HEK293 (cell line): ENCODE measurements around the gene EBI3.

Experiments used
- BCL11A ChIP-seq: fragments of 450-650 bp; formaldehyde crosslinking; IDR thresholded peaks from 2 replicates; pipeline ENCODE4 v1.5.1; 2016; ENCODE audit warnings: low read depth, missing biosample characterization, missing genetic modification characterization
- GFI1B ChIP-seq: fragments of 450-650 bp; formaldehyde crosslinking; IDR thresholded peaks from 2 replicates; pipeline ENCODE4 v1.5.1; 2016; ENCODE audit warnings: missing biosample characterization, missing genetic modification characterization
- GLIS2 ChIP-seq: fragments of 450-650 bp; formaldehyde crosslinking; IDR thresholded peaks from 2 replicates; pipeline ENCODE4 v1.5.1; 2016; ENCODE audit warnings: missing biosample characterization, missing genetic modification characterization
- HOXD13 ChIP-seq: sonication (generic); formaldehyde crosslinking; IDR thresholded peaks from 2 replicates; pipeline ENCODE4 v1.8.0; 2022; ENCODE audit warnings: missing genetic modification reagents, borderline replicate concordance
- IKZF3 ChIP-seq: fragments of 450-650 bp; IDR thresholded peaks from 2 replicates; pipeline ENCODE4 v1.5.0; 2018; ENCODE audit warnings: missing biosample characterization, mild to moderate bottlenecking, missing genetic modification characterization, moderate library complexity
- KLF1 ChIP-seq: fragments of 450-650 bp; formaldehyde crosslinking; IDR thresholded peaks from 2 replicates; pipeline ENCODE4 v1.5.1; 2016; ENCODE audit warnings: missing biosample characterization, missing genetic modification characterization
- KLF10 ChIP-seq: fragments of 450-650 bp; IDR thresholded peaks from 2 replicates; pipeline ENCODE4 v1.5.1; 2018; ENCODE audit warnings: missing biosample characterization, mild to moderate bottlenecking, missing genetic modification characterization
- SCRT1 ChIP-seq: fragments of 450-650 bp; formaldehyde crosslinking; IDR thresholded peaks from 2 replicates; pipeline ENCODE4 v1.5.1; 2016; ENCODE audit warnings: missing biosample characterization, missing genetic modification characterization, borderline replicate concordance
- YY1 ChIP-seq: fragments of 450-650 bp; formaldehyde crosslinking; IDR thresholded peaks from 2 replicates; pipeline ENCODE4 v1.5.1; 2018; ENCODE audit warnings: missing biosample characterization, missing genetic modification characterization
- ZBTB17 ChIP-seq: fragments of 450-650 bp; formaldehyde crosslinking; IDR thresholded peaks from 2 replicates; pipeline ENCODE4 v1.5.1; 2016; ENCODE audit warnings: missing biosample characterization, missing genetic modification characterization
- ZEB2 ChIP-seq: fragments of 450-650 bp; formaldehyde crosslinking; IDR thresholded peaks from 2 replicates; pipeline ENCODE4 v1.5.1; 2016; ENCODE audit warnings: missing biosample characterization, missing genetic modification characterization
- ZFHX2 ChIP-seq: fragments of 450-650 bp; formaldehyde crosslinking; conservative IDR thresholded peaks from 2 replicates; pipeline ENCODE4 v1.5.1; 2016; ENCODE audit warnings: missing biosample characterization, missing genetic modification characterization
- ZNF140 ChIP-seq: fragments of 450-650 bp; formaldehyde crosslinking; IDR thresholded peaks from 2 replicates; pipeline ENCODE4 v1.5.1; 2016; ENCODE audit warnings: missing biosample characterization, missing genetic modification characterization
- ZNF202 ChIP-seq: fragments of 450-650 bp; formaldehyde crosslinking; IDR thresholded peaks from 2 replicates; pipeline ENCODE4 v1.5.1; 2016; ENCODE audit warnings: missing biosample characterization, missing genetic modification characterization, borderline replicate concordance
- ZNF223 ChIP-seq: fragments of 450-650 bp; formaldehyde crosslinking; IDR thresholded peaks from 2 replicates; pipeline ENCODE4 v1.5.1; 2016; ENCODE audit warnings: missing biosample characterization, missing genetic modification characterization
- ZNF23 ChIP-seq: fragments of 450-650 bp; formaldehyde crosslinking; IDR thresholded peaks from 2 replicates; pipeline ENCODE4 v1.5.1; 2016; ENCODE audit warnings: missing biosample characterization, missing genetic modification characterization, borderline replicate concordance
- ZNF266 ChIP-seq: fragments of 450-650 bp; formaldehyde crosslinking; IDR thresholded peaks from 2 replicates; pipeline ENCODE4 v1.5.1; 2016; ENCODE audit warnings: missing biosample characterization, missing genetic modification characterization, low read depth
- ZNF311 ChIP-seq: fragments of 450-650 bp; formaldehyde crosslinking; IDR thresholded peaks from 2 replicates; pipeline ENCODE4 v1.5.1; 2017; ENCODE audit warnings: missing biosample characterization, missing genetic modification characterization, borderline replicate concordance
- ZNF324 ChIP-seq: fragments of 450-650 bp; formaldehyde crosslinking; IDR thresholded peaks from 2 replicates; pipeline ENCODE4 v1.5.1; 2016; ENCODE audit warnings: missing biosample characterization, missing genetic modification characterization
- ZNF394 ChIP-seq: fragments of 450-650 bp; formaldehyde crosslinking; IDR thresholded peaks from 2 replicates; pipeline ENCODE4 v1.5.1; 2016; ENCODE audit warnings: missing biosample characterization, missing genetic modification characterization, mild to moderate bottlenecking, moderate library complexity, borderline replicate concordance
- ZNF48 ChIP-seq: fragments of 450-650 bp; formaldehyde crosslinking; IDR thresholded peaks from 2 replicates; pipeline ENCODE4 v1.5.1; 2016; ENCODE audit warnings: missing biosample characterization, missing genetic modification characterization
- ZNF514 ChIP-seq: fragments of 450-650 bp; formaldehyde crosslinking; IDR thresholded peaks from 2 replicates; pipeline ENCODE4 v1.5.1; 2016; ENCODE audit warnings: missing biosample characterization, missing genetic modification characterization
- ZNF529 ChIP-seq: fragments of 450-650 bp; formaldehyde crosslinking; IDR thresholded peaks from 2 replicates; pipeline ENCODE4 v1.5.1; 2017; ENCODE audit warnings: missing genetic modification characterization, missing biosample characterization; ENCODE audit not compliant: insufficient replicate concordance
- ZNF571 ChIP-seq: fragments of 450-650 bp; formaldehyde crosslinking; IDR thresholded peaks from 2 replicates; pipeline ENCODE4 v1.5.0; 2017; ENCODE audit warnings: missing biosample characterization, missing genetic modification characterization
- ZNF621 ChIP-seq: fragments of 450-650 bp; formaldehyde crosslinking; IDR thresholded peaks from 2 replicates; pipeline ENCODE4 v1.5.1; 2017; ENCODE audit warnings: missing biosample characterization, missing genetic modification characterization
- ZNF660 ChIP-seq: fragments of 450-650 bp; IDR thresholded peaks from 2 replicates; pipeline ENCODE4 v1.5.1; 2018; ENCODE audit warnings: missing biosample characterization, mild to moderate bottlenecking, missing genetic modification characterization
- ZNF677 ChIP-seq: fragments of 450-650 bp; IDR thresholded peaks from 2 replicates; pipeline ENCODE4 v1.5.0; 2018; ENCODE audit warnings: missing biosample characterization, mild to moderate bottlenecking, missing genetic modification characterization, moderate library complexity
- ZNF76 ChIP-seq: fragments of 450-650 bp; formaldehyde crosslinking; IDR thresholded peaks from 2 replicates; pipeline ENCODE4; 2016; ENCODE audit warnings: low read depth, missing biosample characterization, missing genetic modification characterization, borderline replicate concordance
- ZNF777 ChIP-seq: fragments of 450-650 bp; formaldehyde crosslinking; IDR thresholded peaks from 2 replicates; pipeline ENCODE4 v1.5.1; 2017; ENCODE audit warnings: missing biosample characterization, missing genetic modification characterization, borderline replicate concordance
- TF ChIP-seq, protein P1 (sequence below): fragments of 450-650 bp; formaldehyde crosslinking; IDR thresholded peaks from 2 replicates; pipeline ENCODE4 v1.5.1; 2016; ENCODE audit warnings: missing biosample characterization, missing genetic modification characterization
- TF ChIP-seq, protein P2 (sequence below): fragments of 450-650 bp; formaldehyde crosslinking; IDR thresholded peaks from 2 replicates; pipeline ENCODE4 v1.5.1; 2016; ENCODE audit warnings: missing biosample characterization, missing genetic modification characterization
- TF ChIP-seq, protein P3 (sequence below): fragments of 450-650 bp; formaldehyde crosslinking; IDR thresholded peaks from 2 replicates; pipeline ENCODE4 v1.5.1; 2016; ENCODE audit warnings: missing biosample characterization, missing genetic modification characterization

The EBI3 gene

DNA sequence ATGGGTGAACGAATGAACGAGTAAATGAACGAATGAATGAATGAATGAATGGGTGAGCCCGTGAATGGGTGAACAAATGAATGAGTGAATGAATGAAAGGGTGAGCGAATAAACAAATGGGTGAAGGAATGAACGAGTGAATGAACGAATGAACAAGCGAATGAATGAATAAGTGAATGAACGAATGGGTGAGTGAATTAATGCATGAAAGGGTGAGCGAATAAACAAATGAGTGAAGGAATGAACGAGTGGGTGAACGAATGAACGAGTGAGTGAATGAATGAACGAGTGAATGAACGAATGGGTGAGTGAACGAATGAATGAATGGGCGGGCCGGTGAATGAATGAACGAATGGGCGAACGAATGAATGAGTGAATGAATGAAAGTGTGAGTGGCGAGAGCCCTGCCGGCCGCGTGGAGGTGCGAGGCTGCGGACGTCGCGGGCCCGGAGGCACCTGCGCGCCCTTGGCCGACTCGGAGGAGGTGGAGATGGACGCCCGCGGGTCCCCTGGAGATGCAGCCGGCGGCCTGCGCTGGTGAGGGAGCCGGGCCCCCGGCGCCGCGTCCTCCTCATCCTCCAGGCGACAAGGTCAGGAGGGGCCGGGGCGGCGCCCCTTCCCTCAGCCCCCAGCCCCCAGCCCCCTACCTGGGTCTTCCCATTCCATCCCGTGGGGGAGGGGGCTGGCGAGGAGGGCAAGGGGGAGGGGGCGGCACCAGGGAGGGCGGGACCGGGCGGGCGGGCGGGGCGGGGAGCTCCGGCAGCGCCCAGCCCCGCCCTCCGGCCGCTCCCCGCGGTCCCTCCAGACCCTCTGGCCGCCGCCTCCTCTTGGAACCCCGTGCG, 31.5 kb upstream of the EBI3 start (continued):
- TF ChIP-seq, protein P1, sequence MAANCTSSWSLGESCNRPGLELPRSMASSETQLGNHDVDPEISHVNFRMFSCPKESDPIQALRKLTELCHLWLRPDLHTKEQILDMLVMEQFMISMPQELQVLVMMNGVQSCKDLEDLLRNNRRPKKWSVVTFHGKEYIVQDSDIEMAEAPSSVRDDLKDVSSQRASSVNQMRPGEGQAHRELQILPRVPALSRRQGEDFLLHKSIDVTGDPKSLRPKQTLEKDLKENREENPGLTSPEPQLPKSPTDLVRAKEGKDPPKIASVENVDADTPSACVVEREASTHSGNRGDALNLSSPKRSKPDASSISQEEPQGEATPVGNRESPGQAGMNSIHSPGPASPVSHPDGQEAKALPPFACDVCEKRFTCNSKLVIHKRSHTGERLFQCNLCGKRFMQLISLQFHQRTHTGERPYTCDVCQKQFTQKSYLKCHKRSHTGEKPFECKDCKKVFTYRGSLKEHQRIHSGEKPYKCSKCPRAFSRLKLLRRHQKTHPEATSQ (tag by site-specific recombination) = peak; percentile 71; the same call in 1 of the 2 replicates
- TF ChIP-seq ZBTB17 (tag by site-specific recombination) = no peak
- TF ChIP-seq GFI1B = no peak
- TF ChIP-seq SCRT1 = no peak
- TF ChIP-seq ZNF394 = 0 out of 2 replicates have a peak, but pooled peaks have one; percentile 20
- TF ChIP-seq ZNF514 (tag by site-specific recombination) = no peak
- TF ChIP-seq ZFHX2 (tag by site-specific recombination) = peak; percentile 26; the same call in 1 of the 2 replicates
- no peak for TF ChIP-seq ZNF76
- TF ChIP-seq IKZF3 (tag by site-specific recombination) = no peak
- no peak for TF ChIP-seq ZNF202 (tag by site-specific recombination)
- TF ChIP-seq, protein P2, sequence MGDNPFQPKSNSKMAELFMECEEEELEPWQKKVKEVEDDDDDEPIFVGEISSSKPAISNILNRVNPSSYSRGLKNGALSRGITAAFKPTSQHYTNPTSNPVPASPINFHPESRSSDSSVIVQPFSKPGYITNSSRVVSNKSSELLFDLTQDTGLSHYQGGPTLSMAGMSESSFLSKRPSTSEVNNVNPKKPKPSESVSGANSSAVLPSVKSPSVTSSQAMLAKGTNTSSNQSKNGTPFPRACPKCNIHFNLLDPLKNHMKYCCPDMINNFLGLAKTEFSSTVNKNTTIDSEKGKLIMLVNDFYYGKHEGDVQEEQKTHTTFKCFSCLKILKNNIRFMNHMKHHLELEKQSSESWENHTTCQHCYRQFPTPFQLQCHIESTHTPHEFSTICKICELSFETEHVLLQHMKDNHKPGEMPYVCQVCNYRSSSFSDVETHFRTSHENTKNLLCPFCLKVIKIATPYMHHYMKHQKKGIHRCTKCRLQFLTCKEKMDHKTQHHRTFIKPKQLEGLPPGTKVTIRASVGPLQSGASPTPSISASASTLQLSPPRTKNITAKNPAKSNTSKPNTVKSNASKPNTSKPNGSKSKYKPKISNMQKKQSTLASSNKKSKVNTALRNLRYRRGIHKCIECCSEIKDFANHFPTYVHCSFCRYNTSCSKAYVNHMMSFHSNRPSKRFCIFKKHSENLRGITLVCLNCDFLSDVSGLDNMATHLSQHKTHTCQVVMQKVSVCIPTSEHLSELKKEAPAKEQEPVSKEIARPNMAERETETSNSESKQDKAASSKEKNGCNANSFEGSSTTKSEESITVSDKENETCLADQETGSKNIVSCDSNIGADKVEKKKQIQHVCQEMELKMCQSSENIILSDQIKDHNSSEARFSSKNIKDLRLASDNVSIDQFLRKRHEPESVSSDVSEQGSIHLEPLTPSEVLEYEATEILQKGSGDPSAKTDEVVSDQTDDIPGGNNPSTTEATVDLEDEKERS = 0 out of 2 replicates have a peak, but pooled peaks have one; percentile 43
- TF ChIP-seq ZNF571 (tag by site-specific recombination) = no peak
- TF ChIP-seq ZNF311 (tag by site-specific recombination) = no peak
- no peak for TF ChIP-seq ZNF621 (tag by site-specific recombination)
- TF ChIP-seq ZNF677 (tag by site-specific recombination) = no peak
- no peak for TF ChIP-seq KLF10 (tag by site-specific recombination)
- TF ChIP-seq, protein P3, sequence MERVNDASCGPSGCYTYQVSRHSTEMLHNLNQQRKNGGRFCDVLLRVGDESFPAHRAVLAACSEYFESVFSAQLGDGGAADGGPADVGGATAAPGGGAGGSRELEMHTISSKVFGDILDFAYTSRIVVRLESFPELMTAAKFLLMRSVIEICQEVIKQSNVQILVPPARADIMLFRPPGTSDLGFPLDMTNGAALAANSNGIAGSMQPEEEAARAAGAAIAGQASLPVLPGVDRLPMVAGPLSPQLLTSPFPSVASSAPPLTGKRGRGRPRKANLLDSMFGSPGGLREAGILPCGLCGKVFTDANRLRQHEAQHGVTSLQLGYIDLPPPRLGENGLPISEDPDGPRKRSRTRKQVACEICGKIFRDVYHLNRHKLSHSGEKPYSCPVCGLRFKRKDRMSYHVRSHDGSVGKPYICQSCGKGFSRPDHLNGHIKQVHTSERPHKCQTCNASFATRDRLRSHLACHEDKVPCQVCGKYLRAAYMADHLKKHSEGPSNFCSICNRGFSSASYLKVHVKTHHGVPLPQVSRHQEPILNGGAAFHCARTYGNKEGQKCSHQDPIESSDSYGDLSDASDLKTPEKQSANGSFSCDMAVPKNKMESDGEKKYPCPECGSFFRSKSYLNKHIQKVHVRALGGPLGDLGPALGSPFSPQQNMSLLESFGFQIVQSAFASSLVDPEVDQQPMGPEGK (tag by site-specific recombination) = 0 out of 2 replicates have a peak, but pooled peaks have one; percentile 12
- TF ChIP-seq ZEB2 (tag by site-specific recombination) = peak; percentile 40; the same call in 1 of the 2 replicates
- no peak for TF ChIP-seq ZNF223 (tag by site-specific recombination)
- TF ChIP-seq ZNF23 (tag by site-specific recombination) = no peak
- peak; percentile 53 for TF ChIP-seq KLF1 (tag by site-specific recombination)
- no peak for TF ChIP-seq ZNF48
- TF ChIP-seq ZNF660 (tag by site-specific recombination) = no peak
- no peak for TF ChIP-seq ZNF529 (tag by site-specific recombination)
- TF ChIP-seq ZNF266 = no peak
- no peak for TF ChIP-seq BCL11A (tag by site-specific recombination)
- TF ChIP-seq HOXD13 (CRISPR knock-in tag) = no peak
- no peak for TF ChIP-seq ZNF140
- TF ChIP-seq ZNF324 (tag by site-specific recombination) = peak; percentile 83; the same call in 1 of the 2 replicates
- TF ChIP-seq ZNF777 (tag by site-specific recombination) = no peak; the same call in 1 of the 2 replicates
- no peak for TF ChIP-seq GLIS2
- TF ChIP-seq YY1 (tag by site-specific recombination) = peak; percentile 19; the same call in 1 of the 2 replicates
